ENCODE data around the gene RMND1.

DNA sequence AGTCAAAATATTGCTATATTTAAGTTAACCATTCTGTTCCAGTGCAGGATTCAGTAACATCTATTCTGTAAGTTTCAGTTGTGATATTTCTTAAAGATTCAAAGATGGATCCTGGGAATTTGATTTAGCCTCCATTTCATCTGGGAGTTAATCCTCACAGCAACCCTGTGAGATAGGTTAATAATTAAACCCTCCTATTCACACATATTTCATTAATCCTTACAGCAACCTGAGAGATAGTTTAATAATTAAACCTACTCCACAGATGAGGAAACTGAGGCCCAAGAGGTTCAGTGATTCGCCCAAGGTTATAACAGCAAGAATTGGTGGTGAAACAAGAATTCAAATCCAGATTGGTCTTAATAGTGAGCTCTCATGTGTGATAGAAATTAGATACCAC is 49.7 kb downstream of the RMND1 start:
- no peak for TF ChIP-seq EZH2phosphoT487 (IDR thresholded peaks at IDR 0.05; ENCODE audit: borderline replicate concordance)
- TF ChIP-seq, protein P1, sequence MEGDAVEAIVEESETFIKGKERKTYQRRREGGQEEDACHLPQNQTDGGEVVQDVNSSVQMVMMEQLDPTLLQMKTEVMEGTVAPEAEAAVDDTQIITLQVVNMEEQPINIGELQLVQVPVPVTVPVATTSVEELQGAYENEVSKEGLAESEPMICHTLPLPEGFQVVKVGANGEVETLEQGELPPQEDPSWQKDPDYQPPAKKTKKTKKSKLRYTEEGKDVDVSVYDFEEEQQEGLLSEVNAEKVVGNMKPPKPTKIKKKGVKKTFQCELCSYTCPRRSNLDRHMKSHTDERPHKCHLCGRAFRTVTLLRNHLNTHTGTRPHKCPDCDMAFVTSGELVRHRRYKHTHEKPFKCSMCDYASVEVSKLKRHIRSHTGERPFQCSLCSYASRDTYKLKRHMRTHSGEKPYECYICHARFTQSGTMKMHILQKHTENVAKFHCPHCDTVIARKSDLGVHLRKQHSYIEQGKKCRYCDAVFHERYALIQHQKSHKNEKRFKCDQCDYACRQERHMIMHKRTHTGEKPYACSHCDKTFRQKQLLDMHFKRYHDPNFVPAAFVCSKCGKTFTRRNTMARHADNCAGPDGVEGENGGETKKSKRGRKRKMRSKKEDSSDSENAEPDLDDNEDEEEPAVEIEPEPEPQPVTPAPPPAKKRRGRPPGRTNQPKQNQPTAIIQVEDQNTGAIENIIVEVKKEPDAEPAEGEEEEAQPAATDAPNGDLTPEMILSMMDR (conservative IDR thresholded peaks at IDR 0.05; ENCODE audit: low read length): no peak

Measured in Loucy (cell line).